ENCODE results near the gene VGLL3.
"Not testable (repeated sequence)": the region's sequence is repeated elsewhere in the genome, so short reads cannot be mapped to it uniquely, and the experiment has no call there.

Gene VGLL3

DNA sequence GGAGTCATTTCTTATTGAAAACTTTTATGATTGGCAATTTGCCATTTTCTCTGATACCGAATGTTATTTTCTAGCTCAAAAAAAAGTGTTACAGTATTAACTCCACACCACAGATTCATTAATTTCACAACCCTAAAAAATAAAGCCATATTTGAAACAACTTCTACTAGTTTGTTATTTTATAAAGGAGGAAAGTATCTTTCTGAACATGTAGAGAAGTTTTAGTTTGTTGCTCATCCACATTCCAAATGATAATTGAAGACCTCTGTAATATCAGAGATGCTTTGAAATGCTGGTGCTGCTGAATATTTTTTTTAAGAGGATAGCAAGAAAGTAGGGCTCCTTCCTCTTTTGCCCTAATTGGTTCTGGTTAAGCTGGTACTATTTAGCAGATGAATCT lies 1.9 kb downstream of the VGLL3 start:
- no peak for DNase-seq

GRCh38 chr3:86988235-86988634 lies 2.7 kb downstream of the VGLL3 start:
- DNase-seq, result no peak

DNA sequence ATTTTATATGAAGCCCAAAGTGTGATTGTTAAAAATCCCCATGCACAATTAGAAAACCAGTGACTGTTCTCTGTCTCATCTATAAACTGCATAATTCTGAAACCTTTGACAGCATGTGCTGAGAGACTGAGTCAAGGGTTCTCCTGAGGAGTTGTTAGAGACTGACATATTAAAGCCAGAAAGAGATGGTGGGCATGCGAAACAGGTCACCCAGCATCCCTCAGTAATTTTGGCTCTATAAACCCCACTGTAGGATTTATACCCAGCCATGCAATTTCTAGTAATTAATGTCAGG lies 3.6 kb downstream of the VGLL3 start:
- DNase-seq, result no peak

- no peak for DNase-seq
These were observed 4.1 kb downstream of the VGLL3 start for GRCh38 chr3:86986671-86987420.

DNA sequence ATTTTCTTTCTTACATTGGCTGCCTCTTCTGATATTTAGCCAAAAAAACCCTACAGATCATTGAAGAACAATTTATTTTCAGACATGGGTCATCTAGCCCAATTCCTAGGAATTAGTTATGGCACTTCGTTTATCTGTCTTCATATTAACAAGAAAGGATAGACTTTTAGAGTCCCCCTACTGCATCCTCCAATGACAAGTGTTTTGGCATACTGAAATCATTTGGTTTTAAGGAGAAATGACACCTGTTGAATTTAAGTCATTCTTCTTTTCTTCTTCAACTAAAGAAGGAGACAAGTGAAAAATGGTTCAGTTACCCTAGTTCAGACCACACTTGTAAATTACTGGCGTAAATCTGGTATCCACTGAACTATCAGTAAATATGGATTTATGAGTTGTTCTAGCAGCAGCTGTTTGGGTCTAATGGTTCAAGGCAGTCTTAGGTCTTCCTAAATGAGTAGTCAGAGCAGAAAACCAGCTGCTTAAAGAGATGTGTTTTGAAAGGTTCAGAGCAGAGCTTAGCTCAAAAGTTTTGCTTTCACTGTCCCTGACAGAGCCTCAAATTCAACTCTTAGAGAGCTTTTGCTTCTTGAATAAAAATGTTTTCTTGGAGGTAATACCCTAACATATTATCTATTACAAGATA lies 5.6 kb downstream of the VGLL3 start:
- no peak for DNase-seq

DNA sequence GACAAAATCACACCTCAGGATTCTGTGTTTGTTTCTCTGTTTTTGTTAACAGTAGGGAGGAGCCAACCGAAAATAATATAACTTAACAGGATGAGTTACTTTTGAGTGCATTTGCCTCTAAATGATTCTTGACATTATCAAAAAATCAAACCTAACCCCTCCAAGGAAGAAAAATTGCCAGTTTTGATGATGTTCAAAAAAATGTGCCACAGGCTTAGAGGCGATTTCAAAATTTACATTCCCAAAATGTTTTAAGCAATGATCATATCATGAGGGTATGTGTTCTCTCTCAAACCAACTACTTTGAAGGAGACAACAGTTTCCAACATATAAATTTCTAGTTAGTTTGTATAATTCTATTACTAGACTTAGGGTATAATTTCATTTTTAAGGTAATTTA lies 6.7 kb downstream of the VGLL3 start:
- no peak for DNase-seq

- no peak for DNase-seq
These were observed 8.1 kb downstream of the VGLL3 start for GRCh38 chr3:86982883-86983282.

GRCh38 chr3:86978111-86978551 lies 12.8 kb downstream of the VGLL3 start:
- DNase-seq, result no peak

DNA sequence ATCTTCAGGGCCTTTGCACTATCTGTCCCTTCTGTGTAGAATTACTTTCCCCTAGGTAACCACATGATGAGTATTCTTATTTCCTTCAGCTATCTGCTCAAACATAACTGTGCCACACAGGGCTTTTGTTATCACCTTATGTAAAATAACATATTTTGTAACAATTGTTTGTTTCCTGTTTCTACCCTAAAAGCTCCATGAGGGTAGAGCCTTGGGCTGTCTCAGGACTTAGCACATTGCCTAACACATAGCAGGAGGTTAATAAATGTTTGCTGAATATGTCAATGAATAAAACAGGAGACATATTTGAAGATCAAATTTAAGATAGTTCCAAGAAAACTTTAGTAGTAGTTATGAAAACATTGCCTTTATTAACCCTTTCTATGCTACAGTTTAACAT lies 14.7 kb downstream of the VGLL3 start:
- DNase-seq, result no peak

DNA sequence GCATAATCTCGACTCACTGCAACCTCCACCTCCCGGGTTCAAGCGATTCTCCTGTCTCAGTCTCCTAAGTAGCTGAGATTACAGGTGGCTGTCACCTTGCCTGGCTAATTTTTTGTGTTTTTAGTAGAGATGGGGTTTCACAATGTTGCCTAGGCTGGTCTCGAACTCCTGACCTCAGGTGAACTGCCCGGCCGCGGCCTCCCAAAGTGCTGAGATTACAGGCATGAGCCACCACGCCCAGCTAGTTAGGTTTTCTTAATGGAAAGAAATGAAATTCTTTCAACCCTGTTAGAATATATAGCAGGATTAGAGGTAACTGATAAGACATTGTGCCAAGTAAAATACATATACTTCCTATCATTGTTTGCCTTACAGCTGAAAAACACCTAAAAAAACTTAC lies 16.8 kb downstream of the VGLL3 start:
- not testable (repeated sequence) for DNase-seq

GRCh38 chr3:86973440-86973839 lies 17.5 kb downstream of the VGLL3 start:
- DNase-seq, result no peak

- no peak for DNase-seq
These were observed 21.3 kb downstream of the VGLL3 start for GRCh38 chr3:86969500-86970189.

GRCh38 chr3:86968244-86968932 lies 22.6 kb downstream of the VGLL3 start:
- no peak for DNase-seq

GRCh38 chr3:86967062-86967461 lies 23.9 kb downstream of the VGLL3 start:
- no peak for DNase-seq

- DNase-seq, result no peak
These were observed 25.8 kb downstream of the VGLL3 start for GRCh38 chr3:86965166-86965565.

GRCh38 chr3:86963611-86964010 lies 27.3 kb downstream of the VGLL3 start:
- no peak for DNase-seq

DNA sequence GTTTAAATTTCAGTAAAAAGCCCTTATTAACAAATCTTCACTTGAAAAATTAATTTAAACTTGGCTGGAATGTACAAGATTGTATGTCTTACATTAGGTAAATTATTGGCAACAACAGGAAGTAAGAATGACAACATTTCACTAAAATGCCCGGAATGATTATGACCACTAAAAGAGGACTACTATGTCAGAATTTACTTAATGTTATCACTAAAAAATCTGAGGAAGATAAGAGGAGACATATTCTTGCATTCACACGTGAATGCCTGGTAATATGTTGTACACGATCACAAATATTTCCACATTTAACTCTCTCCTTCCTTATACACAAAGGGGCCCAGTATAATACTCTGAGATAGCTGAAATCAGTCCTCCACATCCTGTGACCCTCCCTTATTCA lies 29.7 kb downstream of the VGLL3 start:
- DNase-seq, result no peak

DNA sequence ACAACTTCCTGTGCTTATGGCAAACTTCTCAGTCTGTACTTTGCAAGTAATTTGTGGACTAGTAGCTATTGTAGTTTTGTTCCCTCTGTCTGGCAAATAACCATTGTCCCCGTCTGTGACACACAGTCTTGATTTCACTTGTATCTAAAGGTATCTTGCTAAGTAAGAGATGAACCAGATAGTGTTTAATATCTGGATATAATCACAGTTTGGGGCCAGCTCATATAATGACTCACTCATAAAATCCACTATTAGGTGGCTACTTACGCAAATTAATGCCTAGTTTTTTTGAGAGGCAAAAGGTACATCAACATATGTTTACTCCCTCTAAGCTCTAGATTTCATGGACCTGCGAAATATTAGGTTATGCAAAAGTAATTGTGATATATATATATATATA lies 30.4 kb downstream of the VGLL3 start:
- no peak for DNase-seq

GRCh38 chr3:86958534-86958933 lies 32.4 kb downstream of the VGLL3 start:
- DNase-seq, result no peak

DNA sequence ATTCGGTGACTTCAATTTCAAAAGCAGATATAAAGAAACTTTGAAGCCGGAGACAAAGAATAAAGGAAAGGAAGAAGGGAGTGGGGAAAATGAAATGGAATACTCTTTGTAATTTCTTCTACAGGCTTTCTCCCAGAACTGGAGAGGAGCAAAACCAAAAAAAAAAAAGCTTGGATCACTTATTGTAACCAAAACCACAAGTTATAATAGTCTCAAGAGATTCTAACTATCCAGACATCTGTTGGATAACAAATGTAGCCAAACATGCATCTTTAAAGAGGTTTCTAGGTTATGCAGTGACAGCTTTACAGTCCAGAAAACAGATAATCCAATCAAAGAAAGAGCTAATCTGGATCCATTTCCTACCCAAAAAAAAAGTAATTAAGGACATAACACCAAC lies 36.2 kb downstream of the VGLL3 start:
- no peak for DNase-seq

GRCh38 chr3:86954226-86954625 lies 36.7 kb downstream of the VGLL3 start:
- DNase-seq, result no peak

DNA sequence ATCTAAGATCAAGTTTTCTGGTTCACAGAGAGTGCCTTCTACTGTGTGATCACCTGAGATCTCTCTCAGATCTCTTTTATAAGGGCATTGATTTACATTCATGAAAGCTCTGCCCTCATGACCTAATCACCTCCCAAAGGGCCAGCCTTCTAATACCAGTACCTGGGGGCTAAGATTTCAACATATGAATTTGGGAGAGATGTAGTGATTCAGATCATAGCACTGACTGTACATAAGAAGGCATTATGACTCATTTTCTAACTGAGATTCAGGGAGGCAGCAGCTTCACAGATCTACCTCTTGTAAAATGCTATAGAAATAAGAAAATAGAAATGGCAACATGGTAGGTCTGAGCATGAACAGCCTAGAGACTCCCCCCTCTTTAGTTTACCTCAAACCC lies 39.6 kb downstream of the VGLL3 start:
- no peak for DNase-seq

GRCh38 chr3:86950717-86951116 lies 40.2 kb downstream of the VGLL3 start:
- no peak for DNase-seq

- DNase-seq, result no peak
These were observed 41.1 kb downstream of the VGLL3 start for GRCh38 chr3:86949850-86950249.
